ENCODE measurements around the gene ZC3H7A.
"Not testable (repeated sequence)": the region's sequence is repeated elsewhere in the genome, so short reads cannot be mapped to it uniquely, and the experiment has no call there.

Gene ZC3H7A

DNA sequence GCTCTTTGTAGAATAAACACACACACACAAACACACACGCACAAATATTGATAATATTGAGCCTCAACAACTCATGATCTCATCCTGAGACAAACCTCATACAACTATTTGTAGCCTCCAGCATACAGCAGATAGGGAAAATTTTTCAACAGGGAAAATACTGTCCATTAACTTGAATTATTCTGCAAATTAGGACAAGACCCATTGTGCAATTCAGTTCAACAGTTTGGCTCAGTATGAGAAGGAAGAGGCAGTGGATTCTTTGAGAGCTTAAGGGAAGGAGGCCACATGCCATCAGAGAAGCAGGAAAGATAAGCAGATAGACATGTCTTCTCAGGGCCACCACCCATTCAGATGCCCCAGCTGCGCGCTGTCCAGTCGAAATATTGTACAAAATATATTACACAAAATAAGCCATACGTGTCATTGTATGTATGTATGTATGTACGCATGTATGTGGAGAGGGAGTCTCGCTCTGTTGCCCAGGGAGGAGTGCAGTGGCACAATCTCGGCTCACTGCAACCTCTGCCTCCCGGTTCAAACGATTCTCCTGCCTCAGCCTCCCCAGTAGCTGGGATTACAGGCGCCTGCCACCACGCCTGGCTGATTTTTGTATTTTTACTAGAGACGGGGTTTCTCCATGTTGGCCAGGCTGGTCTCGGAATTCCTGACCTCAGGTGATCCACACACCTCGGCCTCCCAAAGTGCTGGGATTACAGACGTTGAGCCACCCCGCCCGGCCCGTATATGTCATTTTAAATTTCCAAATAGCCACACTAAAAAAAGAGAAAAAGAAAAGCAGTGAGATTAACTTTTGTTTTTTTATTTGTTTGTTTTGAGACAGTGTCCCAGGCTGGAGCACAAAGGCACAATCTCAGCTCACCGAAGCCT lies 1.8 kb downstream of the ZC3H7A start:
- H3K9me3 Mint-ChIP-seq = no peaks in the 10 kb centered on the region
- H3K4me3 Mint-ChIP-seq = peak overlapping the region; percentile 89
- DNase-seq (ENCODE audit: low spot score) = no peak
- peaks cover 30% of the 10 kb centered on the region for H3K36me3 Mint-ChIP-seq (ENCODE audit: low read depth)
- peak overlapping the region; percentile 72 for H3K27ac Mint-ChIP-seq
- H3K27me3 Mint-ChIP-seq (ENCODE audit: low read depth) = no peaks in the 10 kb centered on the region
- peaks cover 67% of the 10 kb centered on the region for H3K4me1 Mint-ChIP-seq (ENCODE audit: low read depth)

- peak overlapping the region; percentile 89 for H3K4me3 Mint-ChIP-seq
- H3K4me1 Mint-ChIP-seq (ENCODE audit: low read depth) = peaks cover 61% of the 10 kb centered on the region
- no peaks in the 10 kb centered on the region for H3K9me3 Mint-ChIP-seq
- H3K36me3 Mint-ChIP-seq (ENCODE audit: low read depth) = peaks cover 31% of the 10 kb centered on the region
- no peak for DNase-seq (ENCODE audit: low spot score)
- H3K27ac Mint-ChIP-seq = peak overlapping the region; percentile 72
- no peaks in the 10 kb centered on the region for H3K27me3 Mint-ChIP-seq (ENCODE audit: low read depth)
These were observed 2.6 kb downstream of the ZC3H7A start for GRCh38 chr16:11794447-11794846.

DNA sequence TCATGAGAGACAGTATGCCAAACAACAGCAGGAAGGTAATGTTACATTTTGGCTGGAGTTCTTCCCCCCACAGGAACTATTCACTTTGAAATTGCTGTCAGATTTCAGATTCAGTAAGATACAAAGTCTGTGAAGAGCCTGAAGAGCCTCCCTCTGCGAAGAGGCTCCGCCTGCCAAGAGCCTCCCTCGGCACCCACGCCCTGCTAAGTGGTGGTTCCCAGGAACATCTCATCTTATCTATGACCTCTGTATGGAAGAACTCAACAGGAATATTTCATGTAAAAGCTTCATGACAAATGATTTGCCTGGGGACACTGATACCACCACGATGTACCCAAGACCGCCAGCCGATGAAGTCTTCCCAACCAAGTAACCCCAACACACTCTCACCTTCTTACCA lies 3.2 kb downstream of the ZC3H7A start:
- Mint-ChIP-seq H3K27ac (peak overlapping the region; percentile 70), H3K36me3 (ENCODE audit: low read depth) (peaks cover 31% of the 10 kb centered on the region), H3K4me3 (peak overlapping the region; percentile 89), H3K27me3 (ENCODE audit: low read depth) (no peaks in the 10 kb centered on the region), H3K4me1 (ENCODE audit: low read depth) (peaks cover 56% of the 10 kb centered on the region), H3K9me3 (no peaks in the 10 kb centered on the region)
- DNase-seq (ENCODE audit: low spot score) = no peak

DNA sequence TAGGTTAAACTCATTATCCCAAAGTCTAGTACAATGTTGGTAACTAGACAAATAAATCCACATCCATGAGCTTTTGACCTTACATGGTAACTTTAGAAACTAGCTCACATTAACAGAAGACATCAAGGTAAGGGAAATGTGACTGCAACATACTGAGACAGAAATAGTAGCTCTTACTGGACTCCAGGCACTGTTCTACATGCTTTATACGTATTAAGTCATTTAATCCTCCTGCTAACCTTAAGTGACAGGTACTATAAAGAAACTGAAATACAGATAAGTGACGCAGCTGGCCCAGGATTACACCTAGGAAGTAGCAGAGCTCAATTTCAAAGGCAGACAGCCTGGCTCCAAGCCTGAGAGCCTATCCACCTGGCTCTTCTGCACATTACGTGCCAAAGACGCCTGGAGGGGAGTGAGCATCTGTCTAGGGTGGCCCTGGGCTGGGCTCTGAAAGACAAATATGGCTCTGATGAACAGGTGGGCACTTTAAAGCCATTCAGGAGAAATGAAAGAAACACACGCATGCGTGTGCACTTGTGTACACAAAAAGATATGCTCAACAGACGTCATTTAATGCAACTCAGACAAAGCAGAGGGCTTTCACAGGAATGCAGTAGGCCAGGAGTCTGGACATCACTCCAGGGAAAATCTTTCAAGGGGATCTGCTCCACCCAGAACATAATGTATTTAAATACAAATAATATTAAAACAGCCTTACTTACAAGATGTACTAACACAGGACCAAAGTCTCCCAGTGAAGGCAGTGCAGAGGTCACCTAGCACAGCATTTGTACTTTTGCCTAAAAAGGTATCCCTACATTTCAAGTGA lies 4.4 kb downstream of the ZC3H7A start:
- Mint-ChIP-seq H3K9me3 (no peaks in the 10 kb centered on the region), H3K27ac (peak overlapping the region; percentile 42)

GRCh38 chr16:11791144-11791828 lies 5.8 kb downstream of the ZC3H7A start:
- Mint-ChIP-seq H3K4me1 (ENCODE audit: low read depth) (peaks cover 67% of the 10 kb centered on the region), H3K4me3 (no peak overlapping the region), H3K27me3 (ENCODE audit: low read depth) (no peaks in the 10 kb centered on the region), H3K9me3 (no peaks in the 10 kb centered on the region), H3K27ac (peak overlapping the region; percentile 24), H3K36me3 (ENCODE audit: low read depth) (peaks cover 42% of the 10 kb centered on the region)
- DNase-seq (ENCODE audit: low spot score) = no peak

More for the DNA sequence above, 4.4 kb downstream of the ZC3H7A start:
- DNase-seq (ENCODE audit: low spot score) = no peak
- H3K36me3 Mint-ChIP-seq (ENCODE audit: low read depth) = peaks cover 34% of the 10 kb centered on the region
- H3K27me3 Mint-ChIP-seq (ENCODE audit: low read depth) = no peaks in the 10 kb centered on the region
- peaks cover 54% of the 10 kb centered on the region for H3K4me1 Mint-ChIP-seq (ENCODE audit: low read depth)
- H3K4me3 Mint-ChIP-seq = peak overlapping the region; percentile 49

DNA sequence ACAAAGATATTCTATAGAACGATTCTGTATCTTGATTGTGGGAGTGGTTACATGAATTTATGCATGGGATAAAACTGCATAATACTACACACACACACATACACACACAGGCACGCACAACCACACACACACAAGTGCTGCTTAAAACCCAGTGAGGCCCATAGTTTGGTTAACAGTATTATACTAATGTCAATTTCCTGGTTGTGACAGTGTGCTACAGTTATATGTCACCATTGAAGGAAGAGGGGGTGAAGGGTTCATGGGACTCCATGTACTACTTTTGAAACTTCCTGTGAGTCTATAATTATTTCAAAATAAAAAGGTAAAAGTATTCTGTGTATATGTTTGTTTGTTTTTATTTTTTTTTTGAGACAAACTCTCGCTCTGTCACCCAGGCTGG lies 8.1 kb downstream of the ZC3H7A start:
- no peak for DNase-seq (ENCODE audit: low spot score)
- Mint-ChIP-seq H3K9me3 (no peaks in the 10 kb centered on the region), H3K36me3 (ENCODE audit: low read depth) (peaks cover 26% of the 10 kb centered on the region), H3K27ac (no peak overlapping the region), H3K27me3 (ENCODE audit: low read depth) (no peaks in the 10 kb centered on the region), H3K4me3 (no peak overlapping the region), H3K4me1 (ENCODE audit: low read depth) (peaks cover 58% of the 10 kb centered on the region)

GRCh38 chr16:11784980-11785599 lies 12.0 kb downstream of the ZC3H7A start:
- not testable (repeated sequence) for H3K9me3 Mint-ChIP-seq; H3K27me3 Mint-ChIP-seq (ENCODE audit: low read depth)
- H3K27ac Mint-ChIP-seq = peak overlapping the region; percentile 82

DNA sequence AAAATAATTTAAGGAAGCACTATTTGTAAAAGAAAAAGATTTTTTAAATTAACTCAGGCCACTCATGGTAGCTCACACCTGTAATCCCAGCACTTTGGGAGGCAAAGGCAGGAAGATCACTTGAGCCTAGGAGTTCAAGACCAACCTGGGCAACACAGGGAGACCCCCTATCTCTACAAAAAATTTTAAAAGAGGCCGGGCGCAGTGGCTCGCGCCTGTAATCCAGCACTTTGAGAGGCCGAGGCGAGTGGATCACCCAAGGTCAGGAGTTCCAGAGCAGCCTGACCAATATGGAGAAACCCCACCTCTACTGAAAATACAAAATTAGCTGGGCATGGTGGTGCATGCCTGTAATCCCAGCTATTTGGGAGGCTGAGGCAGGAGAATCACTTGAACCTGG lies 12.7 kb downstream of the ZC3H7A start:
- H3K9me3 Mint-ChIP-seq, H3K4me3 Mint-ChIP-seq: not testable (repeated sequence)

More at GRCh38 chr16:11784980-11785599, 12.0 kb downstream of the ZC3H7A start:
- Mint-ChIP-seq H3K36me3 (ENCODE audit: low read depth) (peaks cover 30% of the 10 kb centered on the region), H3K4me1 (ENCODE audit: low read depth) (peaks cover 62% of the 10 kb centered on the region)
- not testable (repeated sequence) for DNase-seq (ENCODE audit: low spot score); H3K4me3 Mint-ChIP-seq

GRCh38 chr16:11784038-11784369 lies 13.1 kb downstream of the ZC3H7A start:
- H3K36me3 Mint-ChIP-seq (ENCODE audit: low read depth) = peaks cover 38% of the 10 kb centered on the region
- H3K4me3 Mint-ChIP-seq = peak overlapping the region; percentile 82
- H3K4me1 Mint-ChIP-seq (ENCODE audit: low read depth) = peaks cover 61% of the 10 kb centered on the region
- H3K9me3 Mint-ChIP-seq = no peaks in the 10 kb centered on the region
- H3K27ac Mint-ChIP-seq = peak overlapping the region; percentile 99
- no peak for DNase-seq (ENCODE audit: low spot score)
- H3K27me3 Mint-ChIP-seq (ENCODE audit: low read depth) = no peaks in the 10 kb centered on the region

More for the DNA sequence above, 12.7 kb downstream of the ZC3H7A start:
- peaks cover 61% of the 10 kb centered on the region for H3K4me1 Mint-ChIP-seq (ENCODE audit: low read depth)
- not testable (repeated sequence) for H3K27me3 Mint-ChIP-seq (ENCODE audit: low read depth); DNase-seq (ENCODE audit: low spot score)
- peaks cover 36% of the 10 kb centered on the region for H3K36me3 Mint-ChIP-seq (ENCODE audit: low read depth)
- H3K27ac Mint-ChIP-seq = peak overlapping the region; percentile 80

DNA sequence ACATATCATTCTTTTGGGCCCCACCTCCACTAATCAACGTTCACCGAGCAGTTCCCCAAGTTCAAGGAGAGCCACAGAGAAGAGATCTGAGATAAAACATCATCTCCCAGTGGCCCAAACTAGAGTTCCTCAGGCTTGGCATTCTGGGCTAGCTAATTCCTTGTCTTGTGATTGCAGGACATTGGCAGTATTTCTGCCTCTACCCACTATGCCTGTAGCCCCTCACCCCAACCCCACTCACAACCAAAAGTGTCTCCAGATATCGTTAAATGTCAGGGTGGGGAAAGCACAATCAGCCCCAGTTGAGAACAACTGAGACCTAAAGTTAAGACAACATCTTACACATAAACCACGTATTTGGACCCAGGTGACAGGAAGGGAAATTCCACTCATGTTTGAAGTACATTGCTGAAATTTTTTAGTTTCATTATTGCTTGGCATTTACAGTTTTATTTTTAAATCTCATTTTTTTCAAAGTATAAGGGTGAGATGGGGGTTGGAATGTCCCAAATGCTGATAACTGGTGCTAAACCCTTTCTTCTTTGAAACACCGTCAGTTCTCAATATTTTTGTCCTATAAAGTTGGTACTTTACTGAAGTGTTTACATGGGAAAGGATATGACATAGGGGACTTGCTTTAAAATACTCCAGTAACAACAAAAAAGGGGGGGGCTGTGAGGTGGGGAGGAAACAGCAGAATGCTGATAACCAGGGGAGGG lies 13.6 kb downstream of the ZC3H7A start:
- peak overlapping the region; percentile 82 for H3K4me3 Mint-ChIP-seq
- H3K36me3 Mint-ChIP-seq (ENCODE audit: low read depth) = peaks cover 40% of the 10 kb centered on the region
- peak overlapping the region; percentile 99 for H3K27ac Mint-ChIP-seq
- DNase-seq (ENCODE audit: low spot score) = peak; percentile 70
- H3K27me3 Mint-ChIP-seq (ENCODE audit: low read depth) = no peaks in the 10 kb centered on the region
- H3K9me3 Mint-ChIP-seq = no peaks in the 10 kb centered on the region
- H3K4me1 Mint-ChIP-seq (ENCODE audit: low read depth) = peaks cover 59% of the 10 kb centered on the region

- Mint-ChIP-seq H3K36me3 (ENCODE audit: low read depth) (peaks cover 34% of the 10 kb centered on the region), H3K9me3 (no peaks in the 10 kb centered on the region), H3K27me3 (ENCODE audit: low read depth) (no peaks in the 10 kb centered on the region), H3K4me3 (peak overlapping the region; percentile 82), H3K4me1 (ENCODE audit: low read depth) (peaks cover 44% of the 10 kb centered on the region), H3K27ac (peak overlapping the region; percentile 99)
- DNase-seq (ENCODE audit: low spot score) = no peak
These were observed 15.3 kb downstream of the ZC3H7A start for GRCh38 chr16:11781773-11782172.

GRCh38 chr16:11780991-11781680 lies 15.9 kb downstream of the ZC3H7A start:
- Mint-ChIP-seq H3K4me1 (ENCODE audit: low read depth) (peaks cover 38% of the 10 kb centered on the region), H3K9me3 (no peaks in the 10 kb centered on the region), H3K4me3 (no peak overlapping the region), H3K27ac (peak overlapping the region; percentile 78), H3K36me3 (ENCODE audit: low read depth) (peaks cover 33% of the 10 kb centered on the region), H3K27me3 (ENCODE audit: low read depth) (no peaks in the 10 kb centered on the region)
- no peak for DNase-seq (ENCODE audit: low spot score)
